Measurements from ENCODE around the gene RC3H2. TPM values are rescaled to one million over a fixed set of nuclear protein-coding genes. Genes with fewer than 3 reads are reported as not detected.
A peak's percentile ranks its signal among the peaks of the same experiment; 100 is the strongest.
"Not testable (repeated sequence)": the region's sequence is repeated elsewhere in the genome, so short reads cannot be mapped to it uniquely, and the experiment has no call there.

The RC3H2 gene
- total RNA-seq, 1 donor from 2014 or later: 71.7 TPM

GRCh38 chr9:122879443-122879842 is 25.7 kb downstream of the RC3H2 start:
- Mint-ChIP-seq H3K27ac (ENCODE audit: unreplicated experiment) (no peak overlapping the region), H3K9me3 (ENCODE audit: unreplicated experiment) (no peaks in the 10 kb centered on the region), H3K4me1 (ENCODE audit: low read depth, unreplicated experiment) (peaks cover 8% of the 10 kb centered on the region), H3K4me3 (ENCODE audit: unreplicated experiment) (no peak overlapping the region), H3K27me3 (ENCODE audit: unreplicated experiment) (no peaks in the 10 kb centered on the region), H3K36me3 (ENCODE audit: unreplicated experiment) (no peaks in the 10 kb centered on the region)
- no peak for DNase-seq
- no peak for TF ChIP-seq CTCF (IDR thresholded peaks at IDR 0.05; ENCODE audit: partially characterized antibody, unreplicated experiment)

GRCh38 chr9:122875523-122875922 is 29.6 kb downstream of the RC3H2 start:
- H3K27ac Mint-ChIP-seq (ENCODE audit: unreplicated experiment): peak overlapping the region; percentile 65
- DNase-seq: no peak
- H3K27me3 Mint-ChIP-seq (ENCODE audit: unreplicated experiment): no peaks in the 10 kb centered on the region
- TF ChIP-seq CTCF (IDR thresholded peaks at IDR 0.05; ENCODE audit: partially characterized antibody, unreplicated experiment): no peak
- H3K36me3 Mint-ChIP-seq (ENCODE audit: unreplicated experiment): peaks cover 5% of the 10 kb centered on the region
- H3K4me3 Mint-ChIP-seq (ENCODE audit: unreplicated experiment): no peak overlapping the region
- no peaks in the 10 kb centered on the region for H3K9me3 Mint-ChIP-seq (ENCODE audit: unreplicated experiment)
- peaks cover 8% of the 10 kb centered on the region for H3K4me1 Mint-ChIP-seq (ENCODE audit: low read depth, unreplicated experiment)

GRCh38 chr9:122867276-122867675 is 37.9 kb downstream of the RC3H2 start:
- H3K36me3 Mint-ChIP-seq (ENCODE audit: unreplicated experiment): peaks cover 12% of the 10 kb centered on the region
- DNase-seq; H3K4me1 Mint-ChIP-seq (ENCODE audit: low read depth, unreplicated experiment); H3K4me3 Mint-ChIP-seq (ENCODE audit: unreplicated experiment); H3K27ac Mint-ChIP-seq (ENCODE audit: unreplicated experiment); H3K9me3 Mint-ChIP-seq (ENCODE audit: unreplicated experiment); H3K27me3 Mint-ChIP-seq (ENCODE audit: unreplicated experiment): not testable (repeated sequence)

- Mint-ChIP-seq H3K36me3 (ENCODE audit: unreplicated experiment) (peaks cover 7% of the 10 kb centered on the region), H3K9me3 (ENCODE audit: unreplicated experiment) (peaks cover 3% of the 10 kb centered on the region), H3K27ac (ENCODE audit: unreplicated experiment) (no peak overlapping the region), H3K4me1 (ENCODE audit: low read depth, unreplicated experiment) (no peaks in the 10 kb centered on the region), H3K27me3 (ENCODE audit: unreplicated experiment) (no peaks in the 10 kb centered on the region), H3K4me3 (ENCODE audit: unreplicated experiment) (no peak overlapping the region)
- no peak for DNase-seq
- TF ChIP-seq CTCF (IDR thresholded peaks at IDR 0.05; ENCODE audit: partially characterized antibody, unreplicated experiment): no peak
Observed at GRCh38 chr9:122866079-122866478, 39.1 kb downstream of the RC3H2 start.

- Mint-ChIP-seq H3K9me3 (ENCODE audit: unreplicated experiment) (peaks cover 3% of the 10 kb centered on the region), H3K4me1 (ENCODE audit: low read depth, unreplicated experiment) (no peaks in the 10 kb centered on the region), H3K27me3 (ENCODE audit: unreplicated experiment) (no peaks in the 10 kb centered on the region), H3K36me3 (ENCODE audit: unreplicated experiment) (peaks cover 7% of the 10 kb centered on the region), H3K27ac (ENCODE audit: unreplicated experiment) (no peak overlapping the region), H3K4me3 (ENCODE audit: unreplicated experiment) (no peak overlapping the region)
- no peak for TF ChIP-seq CTCF (IDR thresholded peaks at IDR 0.05; ENCODE audit: partially characterized antibody, unreplicated experiment)
- no peak for DNase-seq
Observed at GRCh38 chr9:122865300-122865699, 39.9 kb downstream of the RC3H2 start.

- H3K36me3 Mint-ChIP-seq (ENCODE audit: unreplicated experiment): peaks cover 15% of the 10 kb centered on the region
- no peak overlapping the region for H3K4me3 Mint-ChIP-seq (ENCODE audit: unreplicated experiment)
- no peak for TF ChIP-seq CTCF (IDR thresholded peaks at IDR 0.05; ENCODE audit: partially characterized antibody, unreplicated experiment)
- H3K9me3 Mint-ChIP-seq (ENCODE audit: unreplicated experiment): peaks cover 3% of the 10 kb centered on the region
- no peak overlapping the region for H3K27ac Mint-ChIP-seq (ENCODE audit: unreplicated experiment)
- no peak for DNase-seq
- no peaks in the 10 kb centered on the region for H3K4me1 Mint-ChIP-seq (ENCODE audit: low read depth, unreplicated experiment)
- H3K27me3 Mint-ChIP-seq (ENCODE audit: unreplicated experiment): no peaks in the 10 kb centered on the region
Observed at GRCh38 chr9:122863407-122863806, 41.8 kb downstream of the RC3H2 start.
